GM12874 (cell line): ENCODE measurements around the gene DLG2.

Experiments
- CTCF ChIP-seq: IDR thresholded peaks from 2 replicates; pipeline ENCODE4 v1.5.1; 2011; ENCODE audit warnings: low read depth, mild to moderate bottlenecking, control low read depth, low read length, moderate library complexity; ENCODE audit not compliant: insufficient read depth

The DLG2 gene

DNA sequence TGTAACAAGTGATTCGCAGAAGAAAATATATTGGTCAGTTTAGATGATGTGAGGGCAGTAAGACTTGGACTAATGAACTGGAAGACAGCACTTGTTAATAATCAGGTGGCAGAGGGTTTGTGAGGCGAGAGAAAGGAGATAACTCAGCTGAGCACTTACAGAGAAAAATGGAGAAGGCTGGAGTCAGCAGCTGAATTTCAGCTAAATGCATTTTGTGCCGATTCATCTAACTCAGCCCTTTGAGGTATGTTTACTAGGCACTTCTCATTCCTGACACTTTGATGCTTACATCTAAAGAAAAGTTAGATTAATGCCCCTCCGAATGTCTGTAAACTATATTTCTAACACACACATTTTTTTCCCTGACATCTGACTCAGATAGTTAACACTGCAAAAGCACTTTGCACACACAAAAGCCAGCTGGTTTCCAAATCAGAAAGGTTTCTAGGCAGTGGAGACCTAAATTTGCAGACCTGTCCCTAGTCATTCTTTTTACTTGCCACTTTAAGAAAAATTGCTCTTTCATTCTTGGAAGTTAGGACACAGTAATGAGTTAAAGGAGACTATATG lies 1481.4 kb downstream of the DLG2 start:
- TF ChIP-seq CTCF, result no peak

DNA sequence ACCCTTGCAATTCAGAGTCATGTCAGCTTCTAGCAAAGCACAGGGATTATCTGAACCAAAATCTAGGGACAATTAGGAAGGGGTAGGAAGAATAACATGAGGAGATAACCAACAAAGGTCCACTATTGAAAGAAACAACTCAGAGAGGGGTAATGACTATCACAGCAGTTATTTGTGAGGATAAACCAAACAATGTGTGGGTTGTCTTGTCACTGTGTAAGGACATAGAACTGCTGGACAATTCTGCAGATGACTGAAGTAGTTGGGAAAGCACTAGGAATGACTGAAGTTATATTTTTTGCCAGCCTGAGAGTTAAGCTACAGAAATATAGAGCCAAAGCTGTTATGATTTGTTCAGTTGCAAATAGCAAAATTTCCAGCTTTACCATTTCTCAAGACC lies 1482.6 kb downstream of the DLG2 start:
- TF ChIP-seq CTCF, result no peak

GRCh38 chr11:84142411-84142810 lies 1484.7 kb downstream of the DLG2 start:
- TF ChIP-seq CTCF, result no peak

GRCh38 chr11:84140386-84141169 lies 1486.6 kb downstream of the DLG2 start:
- TF ChIP-seq CTCF, result no peak

- no peak for TF ChIP-seq CTCF
Observed at GRCh38 chr11:84137960-84138359, 1489.2 kb downstream of the DLG2 start.

- no peak for TF ChIP-seq CTCF
Observed at GRCh38 chr11:84137505-84137904, 1489.6 kb downstream of the DLG2 start.

GRCh38 chr11:84136926-84137325 lies 1490.2 kb downstream of the DLG2 start:
- no peak for TF ChIP-seq CTCF
